NCI-H446 (cell line): ENCODE measurements around the gene MARF1.
"Not testable (repeated sequence)": the region's sequence is repeated elsewhere in the genome, so short reads cannot be mapped to it uniquely, and the experiment has no call there.

Experiments used
- DNase-seq, 2 experiments: peaks; one replicate each; lab custom pipeline; 2025; lab: John Stamatoyannopoulos, UW

Gene MARF1

GRCh38 chr16:15621889-15622288 is 21.1 kb downstream of the MARF1 start:
- DNase-seq = no peak

DNA sequence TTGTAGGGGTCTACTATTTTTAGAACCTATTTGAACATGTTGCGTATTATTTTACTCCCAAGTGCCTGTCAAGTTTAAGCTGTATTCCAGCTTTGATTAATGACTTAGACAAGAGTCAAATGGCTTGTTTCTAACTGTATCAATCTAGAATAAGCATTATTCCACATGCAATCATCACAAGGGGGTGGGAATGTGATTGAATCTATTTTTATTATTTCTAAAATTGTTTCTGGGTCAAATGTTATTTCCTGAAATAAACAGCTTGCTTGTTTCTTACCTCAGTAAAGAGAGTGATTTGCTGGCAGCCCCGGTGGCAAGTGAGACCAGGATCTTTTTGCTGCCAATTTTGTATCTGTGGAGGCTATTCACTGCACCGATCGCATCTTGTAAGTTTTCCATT is 21.5 kb downstream of the MARF1 start:
- no peak for DNase-seq

DNA sequence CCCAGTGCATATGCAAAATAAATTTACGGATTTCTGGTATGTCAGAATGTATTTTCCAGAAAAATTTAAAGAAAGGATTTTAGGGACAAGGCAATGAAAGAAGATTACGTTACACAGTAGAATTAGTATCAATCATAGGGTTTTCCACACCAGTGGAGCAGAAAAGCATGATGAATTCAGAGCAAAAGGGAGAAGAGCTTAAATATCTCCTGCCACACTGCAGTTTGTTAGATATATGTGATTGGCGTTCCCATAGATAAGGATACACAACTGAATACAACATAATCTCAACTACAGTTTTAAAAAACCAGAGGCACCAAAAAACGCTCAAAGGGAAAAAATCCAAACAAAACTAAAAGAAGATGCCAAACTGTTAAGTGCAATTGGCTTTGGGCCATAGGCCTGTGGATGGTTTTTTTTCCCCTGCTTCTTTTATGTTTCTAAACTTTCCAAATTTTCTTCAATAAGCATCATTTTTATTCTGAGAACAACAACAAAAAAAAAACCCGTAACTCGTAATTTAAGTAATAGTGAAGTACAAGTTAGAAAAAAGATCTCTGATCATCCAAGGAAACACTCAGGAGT is 22.3 kb downstream of the MARF1 start:
- peak in 1 of 2 experiments; percentile 9 for DNase-seq

DNA sequence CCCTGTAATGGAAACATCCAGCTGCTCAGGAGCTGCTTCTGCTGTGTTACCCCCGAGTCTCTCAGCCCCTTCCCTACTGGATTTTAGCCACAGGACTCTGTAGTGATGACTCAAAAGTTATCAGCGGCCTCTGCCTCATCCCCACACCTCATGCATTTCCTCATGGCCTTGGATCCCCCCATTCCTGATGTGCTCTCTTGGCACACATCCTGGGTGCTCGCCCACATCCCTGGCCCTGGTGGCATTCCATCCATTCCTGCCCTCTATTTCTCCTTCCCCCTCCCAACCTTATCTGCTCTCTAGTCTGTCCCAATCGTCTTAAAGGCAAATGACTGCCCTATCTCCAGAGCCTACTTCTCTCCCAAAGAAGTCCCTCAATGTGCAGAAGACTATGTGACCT is 24.6 kb downstream of the MARF1 start:
- no peak for DNase-seq

DNA sequence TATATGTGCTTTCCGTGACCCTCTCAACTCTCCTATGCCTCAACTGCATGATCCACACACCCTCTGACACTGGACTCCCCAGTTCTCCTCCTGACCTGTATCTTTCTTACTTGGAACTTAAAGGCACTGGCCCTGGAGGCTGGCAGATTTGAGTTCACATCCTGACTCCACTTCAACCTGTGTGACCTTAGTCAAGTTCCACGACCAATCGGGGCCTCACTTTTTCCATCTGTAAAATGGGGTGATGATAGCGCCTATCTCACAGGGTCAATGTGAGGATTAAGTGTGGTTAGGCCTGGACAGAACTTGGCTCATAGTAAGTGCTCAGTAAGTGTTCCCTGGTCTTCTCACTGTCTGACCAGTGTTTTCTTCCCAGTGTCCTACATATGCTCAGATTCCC is 25.1 kb downstream of the MARF1 start:
- DNase-seq = no peak

GRCh38 chr16:15616475-15617165 is 26.3 kb downstream of the MARF1 start:
- no peak for DNase-seq

- DNase-seq = no peak
Observed at GRCh38 chr16:15616012-15616411, 26.9 kb downstream of the MARF1 start.

DNA sequence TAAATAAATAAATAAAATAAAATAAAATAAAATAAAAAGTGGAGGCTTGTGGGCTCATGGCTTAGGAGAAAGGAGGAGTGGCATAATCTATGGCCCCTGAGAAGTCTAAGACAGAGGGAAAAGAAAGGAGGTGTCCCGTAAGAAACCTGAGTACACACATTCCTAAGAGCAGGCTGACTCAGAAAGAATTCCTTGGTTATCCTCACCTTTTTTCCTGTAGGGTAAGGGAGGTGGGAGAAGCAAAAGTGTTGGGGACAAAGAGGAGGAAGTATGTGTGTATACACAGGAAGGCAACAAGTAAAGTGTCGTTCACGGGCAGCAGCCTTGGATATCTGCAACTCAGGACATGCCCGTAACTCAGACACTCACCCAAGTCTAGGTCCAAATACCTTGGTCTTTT is 29.3 kb downstream of the MARF1 start:
- DNase-seq = no peak

DNA sequence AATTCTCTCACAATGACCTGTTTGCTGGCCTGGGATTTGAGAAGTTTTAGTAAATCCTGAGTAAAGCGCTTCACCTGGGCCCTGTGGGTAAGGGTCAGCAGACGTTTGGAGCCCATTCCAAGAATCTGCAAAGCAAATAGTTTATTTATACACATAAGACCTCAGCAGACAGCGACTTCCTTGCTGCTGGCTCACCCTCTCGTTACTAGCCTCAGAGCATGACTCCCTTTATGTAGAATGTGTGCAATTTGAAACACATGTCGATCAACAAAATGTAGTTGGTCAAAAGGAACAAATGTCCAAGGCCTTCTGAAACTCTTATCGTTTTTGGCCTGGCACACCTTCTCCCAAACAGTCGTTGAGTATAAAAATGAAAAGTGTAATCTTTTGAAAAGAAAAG is 31.3 kb downstream of the MARF1 start:
- DNase-seq = no peak

DNA sequence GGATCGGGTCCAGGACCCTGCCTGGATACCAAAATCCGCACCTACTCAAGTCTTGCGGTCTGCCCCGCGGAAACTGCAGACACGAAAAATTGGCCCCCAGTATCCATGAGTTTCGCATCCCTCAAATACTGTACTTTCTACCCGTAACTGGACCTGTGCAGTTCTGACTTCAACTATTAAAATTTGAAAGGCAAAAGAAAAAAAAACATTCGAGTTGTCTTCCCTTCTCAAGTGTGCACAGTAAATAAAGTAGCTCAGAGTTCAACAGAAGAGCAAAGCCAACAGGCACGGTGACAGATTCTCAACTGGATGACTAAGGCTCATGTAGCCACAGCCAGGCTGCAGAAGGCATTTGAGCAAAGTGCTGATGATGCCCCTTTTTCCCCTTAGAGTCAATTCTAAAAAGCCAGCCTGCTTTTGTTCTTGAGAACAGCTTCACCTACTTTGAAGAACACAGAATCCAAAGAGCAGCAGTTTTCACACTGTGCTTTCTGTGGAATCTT is 32.5 kb downstream of the MARF1 start:
- no peak for DNase-seq

GRCh38 chr16:15609286-15609649 is 33.7 kb downstream of the MARF1 start:
- no peak for DNase-seq

DNA sequence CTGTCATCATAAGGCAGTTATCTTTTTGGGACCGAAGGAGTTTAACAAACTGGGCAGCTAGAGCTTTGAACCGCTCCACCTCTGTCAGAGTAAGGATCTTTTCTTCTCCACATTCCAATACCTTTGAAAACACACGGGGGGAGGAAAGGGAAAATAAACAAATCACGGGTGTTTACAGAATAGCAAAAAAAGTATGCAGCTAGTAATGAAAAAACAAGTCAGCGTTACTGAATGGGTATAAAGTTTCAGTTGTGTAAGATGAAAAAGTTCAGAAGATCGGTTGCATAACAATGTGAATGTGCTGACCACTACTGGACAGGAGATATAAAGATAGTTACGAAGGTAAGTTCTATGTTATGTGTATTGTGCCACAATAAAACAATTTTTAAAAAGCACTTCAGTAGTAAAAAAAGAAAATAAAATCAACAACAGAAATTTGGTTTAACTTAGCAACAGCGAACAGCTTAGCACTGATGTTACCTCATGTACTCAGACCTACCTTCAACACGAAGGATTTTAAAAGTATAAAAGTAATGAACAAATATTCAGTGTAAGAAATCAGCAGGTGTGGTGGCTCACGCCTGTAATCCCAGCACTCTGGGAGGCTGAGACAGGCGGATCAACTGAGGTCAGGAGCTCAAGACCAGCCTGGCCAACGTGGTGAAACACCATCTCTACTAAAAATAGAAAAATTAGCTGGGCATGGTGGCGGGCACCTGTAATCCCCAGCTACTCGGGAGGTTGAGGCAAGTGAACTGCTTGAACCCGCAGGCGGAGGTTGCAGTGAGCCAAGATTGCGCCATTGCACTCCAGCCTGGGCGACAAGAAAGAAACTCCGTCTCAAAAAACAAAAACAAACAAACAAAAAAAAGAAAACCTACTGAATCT is 34.3 kb downstream of the MARF1 start:
- no peak for DNase-seq

DNA sequence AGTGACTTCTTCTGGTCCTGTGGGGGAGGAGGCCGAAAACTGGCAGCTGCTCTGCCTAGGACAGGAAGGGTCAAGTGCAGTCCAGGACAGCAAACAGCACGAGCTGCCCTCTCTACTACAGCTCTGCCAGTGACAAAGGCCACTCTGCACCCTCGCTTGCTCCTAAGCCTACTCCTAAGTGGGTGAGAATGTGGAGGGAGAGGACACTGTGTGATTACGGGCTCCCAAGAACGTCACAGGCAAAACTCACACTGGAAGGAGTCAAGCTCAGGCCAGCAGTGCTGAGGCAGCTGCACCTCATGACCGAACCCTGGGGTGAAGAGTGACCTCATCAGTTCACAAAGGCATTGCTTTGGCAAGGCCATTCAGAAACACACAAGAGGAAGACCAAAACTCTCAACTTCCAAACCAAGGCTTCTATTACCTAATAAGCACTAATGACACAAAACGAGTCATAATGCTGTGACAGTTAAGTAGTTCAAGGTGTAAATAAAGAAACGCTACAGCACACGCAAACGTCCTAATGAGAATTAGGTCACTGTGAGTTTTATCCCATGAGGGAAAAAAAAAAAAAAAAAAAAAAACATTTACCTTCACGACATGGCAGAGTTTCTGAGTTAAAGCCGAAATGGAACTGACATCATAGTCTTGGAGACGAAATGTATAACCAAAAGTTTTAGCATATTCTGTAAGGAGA is 35.1 kb downstream of the MARF1 start:
- DNase-seq = no peak

DNA sequence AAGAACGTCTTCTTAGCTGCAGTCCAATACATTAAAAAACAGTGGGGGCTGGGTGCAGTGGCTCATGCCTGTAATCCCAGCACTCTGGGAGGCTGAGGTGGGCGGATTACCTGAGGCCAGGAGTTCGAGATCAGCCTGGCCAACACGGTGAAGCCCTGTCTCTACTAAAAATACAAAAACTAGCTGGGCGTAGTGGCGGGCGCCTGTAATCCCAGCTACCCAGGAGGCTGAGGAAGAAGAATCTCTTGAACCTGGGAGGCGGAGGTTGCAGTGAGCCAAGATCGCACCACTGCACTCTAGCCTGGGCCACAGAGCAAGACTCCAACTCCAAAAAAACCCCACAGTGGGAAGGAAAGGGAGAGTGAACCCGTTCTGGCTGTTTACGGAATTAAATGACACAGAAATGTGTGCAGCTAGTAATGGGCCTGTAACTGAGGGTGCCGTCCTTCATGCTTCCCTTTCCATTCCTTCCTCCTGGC is 35.7 kb downstream of the MARF1 start:
- DNase-seq = not testable (repeated sequence)

GRCh38 chr16:15606518-15607220 is 36.3 kb downstream of the MARF1 start:
- DNase-seq = no peak

GRCh38 chr16:15605839-15606517 is 37.0 kb downstream of the MARF1 start:
- DNase-seq = no peak

GRCh38 chr16:15604460-15605440 is 38.2 kb downstream of the MARF1 start:
- no peak for DNase-seq

DNA sequence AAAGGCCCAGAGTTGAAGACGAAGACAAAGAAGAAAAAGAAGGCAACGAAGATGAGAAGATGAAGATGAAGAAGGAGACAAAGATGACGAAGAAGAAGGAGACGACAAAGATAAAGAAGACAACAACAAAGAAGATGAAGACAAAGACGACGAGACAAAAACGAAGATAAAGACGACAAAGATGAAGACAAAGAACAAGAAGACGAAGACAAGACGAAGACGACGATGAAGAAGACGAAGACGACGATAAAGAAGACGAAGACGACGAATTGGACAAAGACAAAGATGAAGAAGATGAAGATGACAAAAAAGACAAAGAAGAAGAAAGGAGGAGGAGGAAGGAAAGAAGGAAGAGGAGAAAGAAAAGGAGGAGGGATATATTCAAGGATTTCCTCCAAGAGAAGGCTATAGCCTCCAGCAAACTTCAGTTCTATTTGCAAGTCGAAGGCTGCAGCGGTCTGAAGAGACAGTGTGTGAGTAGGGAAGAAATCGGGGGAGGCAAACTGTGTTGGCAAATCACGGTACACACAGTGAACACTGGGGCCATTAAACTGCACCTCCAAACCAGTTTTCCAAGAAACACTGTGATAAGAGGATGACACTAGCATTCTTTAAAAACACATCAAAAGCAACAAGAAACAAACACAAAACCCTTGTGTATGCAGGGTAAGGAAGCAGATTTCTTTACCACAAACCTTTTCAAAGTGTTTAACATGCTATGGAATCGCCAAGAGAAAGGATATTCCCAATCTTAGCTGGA is 40.5 kb downstream of the MARF1 start:
- DNase-seq = no peak
